ENCODE results near the gene REXO4.

DNA sequence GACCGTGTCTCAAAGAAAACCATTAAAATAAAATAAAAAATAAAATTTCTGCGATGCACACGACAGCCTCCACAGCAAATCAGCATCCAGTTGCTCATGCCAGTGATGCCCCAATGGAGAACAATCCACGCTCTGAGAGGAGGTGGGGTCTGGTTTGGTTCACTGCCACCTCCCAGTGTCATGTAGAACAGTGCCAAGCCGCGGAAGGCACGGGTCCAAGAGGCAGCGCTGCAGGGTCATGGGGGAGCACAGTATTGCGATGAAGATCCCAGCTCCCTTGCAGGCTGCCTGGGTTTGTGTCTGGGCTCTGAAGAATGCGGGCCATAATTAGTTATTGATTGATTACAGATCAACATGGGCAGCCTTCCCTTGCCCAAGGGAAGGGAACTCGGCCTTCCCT lies 35.8 kb upstream of the REXO4 start:
- TF ChIP-seq GATA3 (IDR thresholded peaks at IDR 0.05; ENCODE audit: low read depth, low read length) (no peak), GATA2 (IDR thresholded peaks at IDR 0.05; ENCODE audit: low read depth, low read length) (no peak)

Measured in SH-SY5Y (cell line).